Measurements from ENCODE around the gene MED13L.

The MED13L gene

GRCh38 chr12:116150001-116150400, 127.5 kb downstream of the MED13L start:
- Histone ChIP-seq H3K4me1 (ENCODE audit: control insufficient read depth, insufficient read depth, low read length) (no peaks in the 10 kb centered on the region), H3K9ac (ENCODE audit: low read length) (no peak overlapping the region)

GRCh38 chr12:116148844-116149243, 128.6 kb downstream of the MED13L start:
- H3K9me3 ChIP-seq (ENCODE audit: control insufficient read depth, low read length): no peaks in the 10 kb centered on the region
- H3K9ac ChIP-seq (ENCODE audit: low read length): no peak overlapping the region
- H3K4me1 ChIP-seq (ENCODE audit: control insufficient read depth, insufficient read depth, low read length): peaks cover 4% of the 10 kb centered on the region

More at GRCh38 chr12:116150001-116150400, 127.5 kb downstream of the MED13L start:
- Histone ChIP-seq H3K4me3 (ENCODE audit: low read length) (no peak overlapping the region), H3K36me3 (ENCODE audit: control insufficient read depth, insufficient read depth, low read length) (no peaks in the 10 kb centered on the region), H3K27me3 (ENCODE audit: control insufficient read depth, insufficient read depth, low read length) (no peaks in the 10 kb centered on the region), H3K9me3 (ENCODE audit: control insufficient read depth, low read length) (no peaks in the 10 kb centered on the region)

GRCh38 chr12:116146386-116146785, 131.1 kb downstream of the MED13L start:
- H3K27me3 ChIP-seq (ENCODE audit: control insufficient read depth, insufficient read depth, low read length): no peaks in the 10 kb centered on the region
- H3K36me3 ChIP-seq (ENCODE audit: control insufficient read depth, insufficient read depth, low read length): no peaks in the 10 kb centered on the region
- no peak overlapping the region for H3K4me3 ChIP-seq (ENCODE audit: low read length)
- H3K9ac ChIP-seq (ENCODE audit: low read length): no peak overlapping the region
- no peaks in the 10 kb centered on the region for H3K9me3 ChIP-seq (ENCODE audit: control insufficient read depth, low read length)
- peaks cover 15% of the 10 kb centered on the region for H3K4me1 ChIP-seq (ENCODE audit: control insufficient read depth, insufficient read depth, low read length)

More at GRCh38 chr12:116148844-116149243, 128.6 kb downstream of the MED13L start:
- Histone ChIP-seq H3K4me3 (ENCODE audit: low read length) (no peak overlapping the region), H3K36me3 (ENCODE audit: control insufficient read depth, insufficient read depth, low read length) (no peaks in the 10 kb centered on the region), H3K27me3 (ENCODE audit: control insufficient read depth, insufficient read depth, low read length) (no peaks in the 10 kb centered on the region)

GRCh38 chr12:116145451-116145850, 132.0 kb downstream of the MED13L start:
- H3K36me3 ChIP-seq (ENCODE audit: control insufficient read depth, insufficient read depth, low read length): no peaks in the 10 kb centered on the region
- H3K4me1 ChIP-seq (ENCODE audit: control insufficient read depth, insufficient read depth, low read length): peaks cover 15% of the 10 kb centered on the region

GRCh38 chr12:116144384-116144783, 133.1 kb downstream of the MED13L start:
- H3K4me1 ChIP-seq (ENCODE audit: control insufficient read depth, insufficient read depth, low read length): peaks cover 15% of the 10 kb centered on the region
- H3K27me3 ChIP-seq (ENCODE audit: control insufficient read depth, insufficient read depth, low read length): no peaks in the 10 kb centered on the region
- H3K4me3 ChIP-seq (ENCODE audit: low read length): no peak overlapping the region
- no peak overlapping the region for H3K9ac ChIP-seq (ENCODE audit: low read length)
- no peaks in the 10 kb centered on the region for H3K9me3 ChIP-seq (ENCODE audit: control insufficient read depth, low read length)
- H3K36me3 ChIP-seq (ENCODE audit: control insufficient read depth, insufficient read depth, low read length): no peaks in the 10 kb centered on the region

More at GRCh38 chr12:116145451-116145850, 132.0 kb downstream of the MED13L start:
- Histone ChIP-seq H3K27me3 (ENCODE audit: control insufficient read depth, insufficient read depth, low read length) (no peaks in the 10 kb centered on the region), H3K9me3 (ENCODE audit: control insufficient read depth, low read length) (no peaks in the 10 kb centered on the region), H3K9ac (ENCODE audit: low read length) (no peak overlapping the region), H3K4me3 (ENCODE audit: low read length) (no peak overlapping the region)

- no peaks in the 10 kb centered on the region for H3K36me3 ChIP-seq (ENCODE audit: control insufficient read depth, insufficient read depth, low read length)
- no peak overlapping the region for H3K4me3 ChIP-seq (ENCODE audit: low read length)
- H3K27me3 ChIP-seq (ENCODE audit: control insufficient read depth, insufficient read depth, low read length): no peaks in the 10 kb centered on the region
- H3K4me1 ChIP-seq (ENCODE audit: control insufficient read depth, insufficient read depth, low read length): peaks cover 15% of the 10 kb centered on the region
- no peaks in the 10 kb centered on the region for H3K9me3 ChIP-seq (ENCODE audit: control insufficient read depth, low read length)
- no peak overlapping the region for H3K9ac ChIP-seq (ENCODE audit: low read length)
These were observed 133.6 kb downstream of the MED13L start for GRCh38 chr12:116143909-116144308.

- Histone ChIP-seq H3K4me1 (ENCODE audit: control insufficient read depth, insufficient read depth, low read length) (peaks cover 15% of the 10 kb centered on the region), H3K4me3 (ENCODE audit: low read length) (no peak overlapping the region), H3K9ac (ENCODE audit: low read length) (no peak overlapping the region), H3K27me3 (ENCODE audit: control insufficient read depth, insufficient read depth, low read length) (no peaks in the 10 kb centered on the region), H3K9me3 (ENCODE audit: control insufficient read depth, low read length) (no peaks in the 10 kb centered on the region), H3K36me3 (ENCODE audit: control insufficient read depth, insufficient read depth, low read length) (no peaks in the 10 kb centered on the region)
These were observed 134.3 kb downstream of the MED13L start for GRCh38 chr12:116142936-116143898.

- Histone ChIP-seq H3K36me3 (ENCODE audit: control insufficient read depth, insufficient read depth, low read length) (no peaks in the 10 kb centered on the region), H3K9me3 (ENCODE audit: control insufficient read depth, low read length) (no peaks in the 10 kb centered on the region), H3K27me3 (ENCODE audit: control insufficient read depth, insufficient read depth, low read length) (no peaks in the 10 kb centered on the region), H3K4me1 (ENCODE audit: control insufficient read depth, insufficient read depth, low read length) (peaks cover 15% of the 10 kb centered on the region), H3K9ac (ENCODE audit: low read length) (no peak overlapping the region), H3K4me3 (ENCODE audit: low read length) (no peak overlapping the region)
These were observed 135.7 kb downstream of the MED13L start for GRCh38 chr12:116141833-116142162.

GRCh38 chr12:116141110-116141832, 136.2 kb downstream of the MED13L start:
- Histone ChIP-seq H3K27me3 (ENCODE audit: control insufficient read depth, insufficient read depth, low read length) (no peaks in the 10 kb centered on the region), H3K9me3 (ENCODE audit: control insufficient read depth, low read length) (no peaks in the 10 kb centered on the region), H3K4me1 (ENCODE audit: control insufficient read depth, insufficient read depth, low read length) (peaks cover 15% of the 10 kb centered on the region)

GRCh38 chr12:116140529-116140928, 137.0 kb downstream of the MED13L start:
- Histone ChIP-seq H3K9me3 (ENCODE audit: control insufficient read depth, low read length) (no peaks in the 10 kb centered on the region), H3K4me3 (ENCODE audit: low read length) (no peak overlapping the region), H3K4me1 (ENCODE audit: control insufficient read depth, insufficient read depth, low read length) (peaks cover 15% of the 10 kb centered on the region), H3K27me3 (ENCODE audit: control insufficient read depth, insufficient read depth, low read length) (no peaks in the 10 kb centered on the region), H3K36me3 (ENCODE audit: control insufficient read depth, insufficient read depth, low read length) (no peaks in the 10 kb centered on the region), H3K9ac (ENCODE audit: low read length) (no peak overlapping the region)

More at GRCh38 chr12:116141110-116141832, 136.2 kb downstream of the MED13L start:
- Histone ChIP-seq H3K4me3 (ENCODE audit: low read length) (no peak overlapping the region), H3K9ac (ENCODE audit: low read length) (no peak overlapping the region), H3K36me3 (ENCODE audit: control insufficient read depth, insufficient read depth, low read length) (no peaks in the 10 kb centered on the region)

GRCh38 chr12:116138781-116139180, 138.7 kb downstream of the MED13L start:
- Histone ChIP-seq H3K9me3 (ENCODE audit: control insufficient read depth, low read length) (no peaks in the 10 kb centered on the region), H3K4me3 (ENCODE audit: low read length) (no peak overlapping the region), H3K4me1 (ENCODE audit: control insufficient read depth, insufficient read depth, low read length) (peaks cover 12% of the 10 kb centered on the region), H3K36me3 (ENCODE audit: control insufficient read depth, insufficient read depth, low read length) (no peaks in the 10 kb centered on the region), H3K9ac (ENCODE audit: low read length) (no peak overlapping the region), H3K27me3 (ENCODE audit: control insufficient read depth, insufficient read depth, low read length) (no peaks in the 10 kb centered on the region)

- H3K9ac ChIP-seq (ENCODE audit: low read length): no peak overlapping the region
- H3K4me1 ChIP-seq (ENCODE audit: control insufficient read depth, insufficient read depth, low read length): peaks cover 12% of the 10 kb centered on the region
- no peaks in the 10 kb centered on the region for H3K36me3 ChIP-seq (ENCODE audit: control insufficient read depth, insufficient read depth, low read length)
- no peak overlapping the region for H3K4me3 ChIP-seq (ENCODE audit: low read length)
- H3K9me3 ChIP-seq (ENCODE audit: control insufficient read depth, low read length): no peaks in the 10 kb centered on the region
- H3K27me3 ChIP-seq (ENCODE audit: control insufficient read depth, insufficient read depth, low read length): no peaks in the 10 kb centered on the region
These were observed 139.1 kb downstream of the MED13L start for GRCh38 chr12:116138364-116138763.

Measured in mucosa of stomach (tissue), 1 donor.